ENCODE data around the gene AQR.
"Not testable (repeated sequence)": the region's sequence is repeated elsewhere in the genome, so short reads cannot be mapped to it uniquely, and the experiment has no call there.

- not testable (repeated sequence) for TF ChIP-seq CTCF, POLR2A (IDR thresholded peaks at IDR 0.05)
These were observed 41.2 kb downstream of the AQR start for GRCh38 chr15:34928349-34928748.
